Muscle layer of duodenum (tissue), 2 donors: ENCODE measurements around the gene SLC39A11.
"Not testable (repeated sequence)": the region's sequence is repeated elsewhere in the genome, so short reads cannot be mapped to it uniquely, and the experiment has no call there.

Experiments
- H3K27ac ChIP-seq: one replicate; pipeline ENCODE4 v1.7.0; 2013; ENCODE audit warnings: mild to moderate bottlenecking, low read length
- H3K27me3 ChIP-seq: one replicate; pipeline ENCODE4 v1.7.0; 2013; ENCODE audit warnings: low read depth, mild to moderate bottlenecking, control low read depth, low read length
- H3K36me3 ChIP-seq, 2 donors: one replicate each; pipeline ENCODE4 v1.7.0; 2013; ENCODE audit warnings: low read length in 2 of 2, control low read depth in 1 of 2, mild to moderate bottlenecking in 1 of 2; ENCODE audit not compliant: insufficient read depth in 2 of 2, control insufficient read depth in 1 of 2
- H3K4me1 ChIP-seq, 2 donors: one replicate each; pipeline ENCODE4 v1.7.0; 2013; ENCODE audit warnings: low read length in 2 of 2, mild to moderate bottlenecking in 2 of 2, control low read depth in 1 of 2, moderate library complexity in 1 of 2; ENCODE audit not compliant: insufficient read depth in 2 of 2, control insufficient read depth in 1 of 2
- H3K4me3 ChIP-seq, 2 donors: one replicate each; pipeline ENCODE4 v1.7.0; 2013; ENCODE audit warnings: low read length in 2 of 2, low read depth in 1 of 2, mild to moderate bottlenecking in 1 of 2
- H3K9me3 ChIP-seq, 2 donors: one replicate each; pipeline ENCODE4 v1.7.0; 2013; ENCODE audit warnings: low read length in 2 of 2, control low read depth in 1 of 2, mild to moderate bottlenecking in 1 of 2; ENCODE audit not compliant: control insufficient read depth in 1 of 2
- donor health status: healthy.

SLC39A11 gene

DNA sequence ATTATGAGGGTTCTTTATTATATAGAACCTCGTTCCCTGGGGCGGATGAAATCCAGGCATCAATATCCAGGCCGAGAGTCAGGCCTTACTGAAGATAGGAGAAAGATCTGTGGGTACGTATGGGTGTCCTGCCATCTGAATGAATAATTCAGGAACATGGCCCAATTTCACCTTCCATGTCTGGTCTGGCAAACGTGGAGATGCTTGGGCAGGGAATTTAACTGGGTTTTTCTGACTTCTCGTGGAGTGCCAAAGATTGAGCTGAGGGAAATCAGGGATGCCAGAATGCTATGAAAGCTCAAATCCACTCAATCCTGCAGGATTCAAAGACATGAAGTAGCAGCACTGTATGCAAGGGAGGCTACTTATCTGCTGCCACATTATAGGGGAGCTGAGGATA is 302.8 kb downstream of the SLC39A11 start:
- peaks cover 0 to 8% of the 10 kb centered on the region in 2 donors for H3K36me3 ChIP-seq
- no peaks in the 10 kb centered on the region for H3K27me3 ChIP-seq
- no peak overlapping the region for H3K4me3 ChIP-seq
- H3K4me1 ChIP-seq = no peaks in the 10 kb centered on the region
- no peak overlapping the region for H3K27ac ChIP-seq
- peaks cover 0 to 16% of the 10 kb centered on the region in 2 donors for H3K9me3 ChIP-seq

DNA sequence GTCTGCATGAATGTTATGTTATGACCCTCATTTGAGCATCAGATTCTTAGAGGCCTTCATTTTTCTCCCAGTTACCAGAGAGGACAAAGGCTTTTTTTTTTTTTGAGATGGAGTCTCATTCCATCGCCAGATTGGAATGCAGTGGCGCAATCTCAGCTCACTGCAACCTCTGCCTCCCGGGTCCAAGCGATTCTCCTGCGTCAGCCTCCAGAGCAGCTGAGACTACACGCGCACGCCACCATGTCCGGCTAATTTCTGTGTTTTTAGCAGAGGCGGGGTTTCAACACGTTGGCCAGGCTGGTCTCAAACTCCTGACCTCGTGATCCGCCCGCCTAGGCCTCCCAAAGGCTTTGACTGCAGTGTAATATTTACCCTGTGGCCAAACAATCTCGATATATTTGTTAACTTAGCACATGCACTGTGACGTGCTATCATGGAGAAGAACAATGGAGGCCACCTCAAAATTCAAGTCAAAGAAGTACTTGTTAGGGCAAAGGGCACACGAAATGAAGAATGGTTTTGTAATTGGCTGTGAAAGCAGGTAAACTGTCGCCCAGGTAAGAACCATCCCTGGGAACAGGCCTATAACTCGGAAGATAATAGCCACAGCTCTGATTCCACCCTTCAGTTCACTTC is 303.4 kb downstream of the SLC39A11 start:
- no peaks in the 10 kb centered on the region for H3K27me3 ChIP-seq
- no peak overlapping the region for H3K4me3 ChIP-seq
- H3K9me3 ChIP-seq = peaks cover 0 to 12% of the 10 kb centered on the region in 2 donors
- peaks cover 0 to 8% of the 10 kb centered on the region in 2 donors for H3K36me3 ChIP-seq
- no peaks in the 10 kb centered on the region for H3K4me1 ChIP-seq
- no peak overlapping the region for H3K27ac ChIP-seq

DNA sequence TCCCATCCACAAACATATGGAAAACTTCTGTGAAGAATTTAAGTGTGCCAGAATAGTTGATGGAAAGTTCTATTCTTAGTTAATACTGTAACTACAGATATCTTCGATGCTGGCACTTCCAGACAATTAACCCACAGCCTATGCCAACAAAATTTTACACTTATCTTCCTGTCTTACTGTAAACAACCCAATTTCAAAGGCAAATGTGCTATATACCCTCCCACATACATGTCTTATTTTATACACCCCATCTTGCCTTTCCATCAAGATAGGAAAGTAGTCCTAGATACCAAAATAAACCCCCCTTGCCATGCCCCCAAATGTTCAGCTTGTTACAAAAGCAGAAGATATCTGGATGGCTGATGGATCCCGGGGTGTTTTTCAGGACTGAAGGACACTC is 306.3 kb downstream of the SLC39A11 start:
- Histone ChIP-seq H3K4me1 (no peaks in the 10 kb centered on the region), H3K36me3 (no peaks in the 10 kb centered on the region), H3K27me3 (no peaks in the 10 kb centered on the region), H3K27ac (no peak overlapping the region), H3K4me3 (no peak overlapping the region), H3K9me3 (no peaks in the 10 kb centered on the region)

DNA sequence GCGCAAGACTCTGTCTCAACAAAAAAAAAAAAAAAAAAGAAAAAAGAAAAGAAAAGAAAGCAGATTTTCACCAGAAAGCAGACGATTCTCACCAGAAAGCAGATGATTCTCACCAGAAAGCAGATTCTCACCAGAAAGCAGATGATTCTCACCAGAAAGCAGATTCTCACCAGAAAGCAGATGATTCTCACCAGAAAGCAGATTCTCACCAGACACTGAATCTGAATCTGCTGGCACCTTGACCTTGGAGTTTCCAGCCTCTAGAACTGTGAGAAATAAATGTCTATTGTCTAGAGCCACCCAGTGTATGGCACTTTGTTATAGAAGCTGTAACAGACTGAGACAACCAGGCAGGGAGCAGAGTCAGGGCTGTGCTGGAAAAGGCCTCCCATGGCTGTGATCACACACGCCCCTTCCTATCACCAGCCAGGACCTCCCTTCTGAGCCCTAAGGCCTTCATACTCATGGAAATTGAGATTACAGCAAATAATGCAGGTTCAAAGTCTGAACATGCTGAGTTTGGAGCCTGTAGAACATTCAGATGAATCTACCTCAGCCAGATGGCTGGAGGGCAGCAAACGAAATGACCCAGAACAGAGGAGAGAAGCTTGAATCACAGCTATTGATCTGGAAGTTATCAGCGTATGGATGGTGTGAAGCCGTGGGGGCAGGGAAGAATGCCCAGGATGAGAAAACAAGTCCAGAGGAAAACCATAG is 309.3 kb downstream of the SLC39A11 start:
- H3K4me3 ChIP-seq = no peak overlapping the region
- H3K4me1 ChIP-seq = no peaks in the 10 kb centered on the region
- no peaks in the 10 kb centered on the region for H3K9me3 ChIP-seq
- H3K27me3 ChIP-seq = no peaks in the 10 kb centered on the region
- H3K27ac ChIP-seq = no peak overlapping the region
- no peaks in the 10 kb centered on the region for H3K36me3 ChIP-seq

DNA sequence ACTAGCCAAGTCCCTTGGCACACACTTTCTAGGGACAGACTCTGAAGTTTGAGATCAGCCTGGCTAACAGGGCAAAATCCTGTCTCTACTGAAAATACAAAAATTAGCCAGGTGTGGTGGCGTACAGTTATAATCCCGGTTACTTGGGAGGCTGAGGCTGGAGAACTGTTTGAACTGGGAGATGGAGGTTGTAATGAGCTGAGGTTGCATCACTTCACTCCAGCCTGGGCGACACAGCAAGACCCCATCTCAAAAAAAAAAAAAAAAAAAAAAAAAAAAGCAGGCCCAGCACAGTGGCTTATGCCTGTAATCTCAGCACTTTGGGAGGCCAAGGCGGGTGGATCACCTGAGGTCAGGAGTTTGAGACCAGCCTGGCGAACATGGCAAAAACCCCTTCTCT is 310.1 kb downstream of the SLC39A11 start:
- H3K4me1 ChIP-seq, H3K27ac ChIP-seq, H3K36me3 ChIP-seq, H3K27me3 ChIP-seq, H3K9me3 ChIP-seq, H3K4me3 ChIP-seq: not testable (repeated sequence)

DNA sequence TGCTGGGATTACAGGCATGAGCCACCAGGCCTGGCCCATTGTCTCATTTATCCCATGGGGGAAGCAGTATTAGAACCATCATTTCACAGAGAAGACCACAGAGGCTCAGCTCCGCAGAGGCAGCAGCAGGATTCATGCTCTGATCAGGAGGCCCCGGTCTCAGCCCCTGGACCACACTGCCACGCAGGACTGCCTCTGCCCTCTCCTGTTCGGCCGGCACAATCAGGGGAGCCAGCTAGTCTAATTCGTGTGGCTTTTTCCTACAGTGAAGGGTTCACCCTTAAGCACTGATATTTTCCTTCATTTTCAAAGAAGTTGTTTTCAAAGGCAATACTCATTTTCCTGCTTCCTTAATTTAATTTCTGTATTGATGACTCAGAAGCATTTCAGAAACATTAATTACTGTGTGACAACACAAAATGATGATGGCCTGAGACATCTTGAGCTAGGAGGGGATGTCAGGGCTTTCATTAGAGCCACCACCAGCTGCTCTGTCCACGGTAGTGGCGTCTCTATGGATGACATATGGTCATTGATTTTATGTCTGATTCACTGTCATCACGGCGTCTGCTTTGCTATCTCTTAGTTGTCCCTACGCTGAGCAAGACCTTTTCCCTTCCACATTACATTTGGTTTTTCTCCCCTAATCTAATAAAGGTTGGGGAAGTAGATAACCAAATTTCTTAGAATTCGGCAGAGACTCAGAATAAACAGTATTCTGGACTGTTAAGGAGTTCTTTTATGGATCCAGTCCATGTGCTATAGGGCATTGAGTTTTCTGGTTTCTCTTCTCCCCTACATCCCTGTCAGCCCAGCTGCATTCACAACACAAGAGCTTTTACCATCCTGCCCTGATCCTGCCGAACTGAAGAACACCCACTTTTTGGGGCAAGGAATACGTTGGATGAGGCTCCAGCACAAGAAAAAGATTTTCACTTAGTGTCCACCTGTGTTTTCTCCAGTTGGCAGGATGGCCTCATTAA is 314.0 kb downstream of the SLC39A11 start:
- Histone ChIP-seq H3K9me3 (no peaks in the 10 kb centered on the region), H3K27me3 (no peaks in the 10 kb centered on the region), H3K27ac (no peak overlapping the region), H3K4me1 (peaks cover 0 to 3% of the 10 kb centered on the region in 2 donors), H3K36me3 (no peaks in the 10 kb centered on the region), H3K4me3 (no peak overlapping the region)

DNA sequence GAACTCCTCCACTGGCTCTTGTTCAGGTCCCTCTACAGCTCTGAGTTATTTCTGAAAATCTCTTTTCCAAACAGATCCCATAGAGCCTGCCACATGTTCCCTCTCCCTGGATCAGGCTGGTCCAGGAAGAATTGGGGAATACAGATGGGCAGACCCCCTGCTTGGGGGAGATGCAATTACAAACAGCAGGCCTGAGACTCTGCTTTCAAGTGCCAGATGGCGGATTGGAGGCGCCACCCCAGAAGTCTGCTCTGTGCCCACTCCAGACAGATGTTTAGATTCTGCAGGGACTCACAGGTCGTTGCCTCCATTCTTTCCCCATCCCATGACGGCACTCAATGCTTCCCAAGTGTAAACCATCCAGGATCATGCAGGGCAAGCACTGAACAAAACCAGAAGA is 316.6 kb downstream of the SLC39A11 start:
- H3K9me3 ChIP-seq = no peaks in the 10 kb centered on the region
- peaks cover 0 to 3% of the 10 kb centered on the region in 2 donors for H3K4me1 ChIP-seq
- H3K27ac ChIP-seq = no peak overlapping the region
- H3K4me3 ChIP-seq = no peak overlapping the region
- H3K27me3 ChIP-seq = no peaks in the 10 kb centered on the region
- no peaks in the 10 kb centered on the region for H3K36me3 ChIP-seq

DNA sequence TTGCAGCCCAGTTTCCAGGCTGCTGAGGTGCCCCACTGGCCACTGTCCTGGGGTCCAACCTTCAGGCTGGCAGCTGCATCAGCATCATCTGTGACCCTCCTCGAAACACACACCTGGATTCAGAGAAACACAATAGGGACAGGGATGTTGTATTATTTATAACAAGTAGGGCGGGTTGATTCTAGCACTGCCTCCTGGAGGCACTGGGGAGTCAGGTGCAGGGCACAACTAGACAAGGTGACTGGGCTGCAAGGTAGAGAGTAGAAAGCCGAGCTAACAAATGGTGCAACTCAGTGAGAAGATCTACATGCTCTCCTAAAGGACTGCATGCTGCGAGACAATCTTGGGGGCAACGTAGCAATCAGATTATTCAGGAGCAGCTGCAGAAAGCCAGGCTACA is 317.3 kb downstream of the SLC39A11 start:
- no peaks in the 10 kb centered on the region for H3K27me3 ChIP-seq
- peaks cover 0 to 5% of the 10 kb centered on the region in 2 donors for H3K36me3 ChIP-seq
- peaks cover 0 to 3% of the 10 kb centered on the region in 2 donors for H3K4me1 ChIP-seq
- peaks cover 0 to 5% of the 10 kb centered on the region in 2 donors for H3K9me3 ChIP-seq
- no peak overlapping the region for H3K27ac ChIP-seq
- no peak overlapping the region for H3K4me3 ChIP-seq

DNA sequence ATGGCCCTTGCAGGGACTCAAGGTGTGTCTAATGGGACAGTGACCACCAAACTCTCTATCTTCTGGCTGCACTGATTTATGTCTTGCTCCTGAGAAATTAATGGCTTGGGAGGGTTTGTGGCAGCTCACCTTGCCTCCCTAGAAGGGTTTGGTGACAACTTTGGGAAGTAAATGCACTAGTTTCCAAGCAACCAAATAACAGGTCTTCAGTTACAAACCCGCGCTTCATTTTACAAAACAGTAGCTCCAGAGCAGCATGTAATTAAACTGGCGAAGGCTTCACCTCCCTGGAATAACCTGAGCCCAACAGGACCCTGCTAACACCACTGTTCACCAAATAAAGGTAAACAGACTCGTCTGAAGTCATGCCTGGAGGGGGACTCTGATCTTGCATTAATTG is 318.3 kb downstream of the SLC39A11 start:
- Histone ChIP-seq H3K9me3 (peaks cover 0 to 5% of the 10 kb centered on the region in 2 donors), H3K36me3 (peaks cover 0 to 5% of the 10 kb centered on the region in 2 donors), H3K4me1 (peaks cover 0 to 3% of the 10 kb centered on the region in 2 donors), H3K27me3 (no peaks in the 10 kb centered on the region), H3K27ac (no peak overlapping the region), H3K4me3 (no peak overlapping the region)

DNA sequence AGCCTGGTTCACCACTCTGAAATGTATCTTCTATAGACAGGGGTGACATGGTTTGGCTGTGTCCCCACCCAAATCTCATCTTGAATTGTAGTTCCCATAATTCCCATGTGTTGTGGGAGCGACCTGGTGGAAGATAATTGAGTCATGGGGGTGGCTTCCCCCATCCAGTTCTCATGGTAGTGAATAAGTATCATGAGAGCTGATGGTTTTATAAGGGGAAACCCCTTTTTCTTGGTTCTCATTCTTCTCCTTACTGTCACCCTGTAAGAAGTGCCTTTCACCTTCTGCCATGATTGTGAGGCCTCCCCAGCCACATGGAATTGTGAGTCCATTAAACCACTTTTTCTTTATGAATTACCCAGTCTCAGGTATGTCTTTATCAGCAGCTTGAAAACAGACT is 319.3 kb downstream of the SLC39A11 start:
- H3K27ac ChIP-seq, H3K4me1 ChIP-seq, H3K27me3 ChIP-seq, H3K36me3 ChIP-seq, H3K4me3 ChIP-seq, H3K9me3 ChIP-seq: not testable (repeated sequence)

DNA sequence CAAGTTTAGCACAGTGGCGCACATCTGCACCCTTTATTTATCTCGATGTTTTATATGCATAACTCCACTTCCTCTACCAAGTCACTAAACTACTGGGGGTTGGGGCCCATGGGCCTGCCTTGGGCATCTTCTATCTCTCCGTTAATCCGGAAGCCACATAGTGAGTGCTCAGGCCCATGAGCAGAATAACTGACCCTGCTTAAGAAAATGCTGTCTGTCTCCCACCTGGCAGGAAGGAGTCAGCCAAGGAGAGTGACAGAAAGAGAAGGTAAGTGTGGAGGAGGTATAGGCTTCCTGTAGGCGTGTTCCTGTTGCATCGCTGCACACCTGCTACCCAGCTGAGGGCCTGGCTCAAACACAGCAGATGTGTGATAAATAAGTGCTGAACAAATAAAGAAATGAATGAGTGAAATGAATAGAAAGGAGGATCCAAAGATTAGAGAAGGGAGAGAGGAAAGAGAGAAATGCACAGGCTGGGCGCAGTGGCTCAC is 320.1 kb downstream of the SLC39A11 start:
- H3K4me1 ChIP-seq = peaks cover 0 to 3% of the 10 kb centered on the region in 2 donors
- no peak overlapping the region for H3K27ac ChIP-seq
- H3K4me3 ChIP-seq = no peak overlapping the region
- H3K27me3 ChIP-seq = no peaks in the 10 kb centered on the region
- peaks cover 0 to 12% of the 10 kb centered on the region in 2 donors for H3K36me3 ChIP-seq
- peaks cover 0 to 14% of the 10 kb centered on the region in 2 donors for H3K9me3 ChIP-seq
